Endothelial cell (in vitro differentiated cells): Measurements from ENCODE around the gene NEGR1. TPM values are rescaled to one million over a fixed set of nuclear protein-coding genes. Genes with fewer than 3 reads are reported as not detected.

Experiments used
- DNase-seq: peaks from one replicate; pipeline ENCODE4 v3.0.0; 2021; ENCODE audit warnings: low spot score
- H3K27ac Mint-ChIP-seq: one replicate; pipeline ENCODE4 v1.8.0; 2021; ENCODE audit warnings: mixed read lengths, inconsistent platforms; ENCODE audit not compliant: unreplicated experiment
- H3K27me3 Mint-ChIP-seq: one replicate; pipeline ENCODE4 v1.8.0; 2021; ENCODE audit warnings: mild to moderate bottlenecking, moderate library complexity, mixed read lengths, inconsistent platforms; ENCODE audit not compliant: unreplicated experiment
- H3K36me3 Mint-ChIP-seq: one replicate; pipeline ENCODE4 v1.8.0; 2021; ENCODE audit warnings: mild to moderate bottlenecking, low read depth, mixed read lengths, inconsistent platforms; ENCODE audit not compliant: unreplicated experiment
- H3K4me1 Mint-ChIP-seq: one replicate; pipeline ENCODE4 v1.8.0; 2021; ENCODE audit warnings: mild to moderate bottlenecking, mixed read lengths, inconsistent platforms; ENCODE audit not compliant: unreplicated experiment
- H3K4me3 Mint-ChIP-seq: one replicate; pipeline ENCODE4 v1.8.0; 2021; ENCODE audit warnings: mild to moderate bottlenecking, mixed read lengths, inconsistent platforms; ENCODE audit not compliant: unreplicated experiment
- H3K9me3 Mint-ChIP-seq: one replicate; pipeline ENCODE4 v1.8.0; 2021; ENCODE audit warnings: mixed read lengths, inconsistent platforms; ENCODE audit not compliant: unreplicated experiment
- total RNA-seq: library from RNA; stranded (reverse); fragmentation: NEBNext Ultra II Directional; extraction: Animal tissue kit (Norgen Biotek cat#: 25700); gene quantifications from one replicate; pipeline ENCODE4 v1.2.1, GENCODE V29; 2021; ENCODE audit not compliant: unreplicated experiment
- TF ChIP-seq, protein P1 (sequence below): fragments of 200-600 bp; sonication (generic); IDR thresholded peaks from one replicate; pipeline ENCODE4 v1.5.0; 2021; ENCODE audit warnings: antibody characterized with exemption; ENCODE audit not compliant: unreplicated experiment

Gene NEGR1
- total RNA-seq, 1 donor from 2014 or later, result 2.9 TPM

DNA sequence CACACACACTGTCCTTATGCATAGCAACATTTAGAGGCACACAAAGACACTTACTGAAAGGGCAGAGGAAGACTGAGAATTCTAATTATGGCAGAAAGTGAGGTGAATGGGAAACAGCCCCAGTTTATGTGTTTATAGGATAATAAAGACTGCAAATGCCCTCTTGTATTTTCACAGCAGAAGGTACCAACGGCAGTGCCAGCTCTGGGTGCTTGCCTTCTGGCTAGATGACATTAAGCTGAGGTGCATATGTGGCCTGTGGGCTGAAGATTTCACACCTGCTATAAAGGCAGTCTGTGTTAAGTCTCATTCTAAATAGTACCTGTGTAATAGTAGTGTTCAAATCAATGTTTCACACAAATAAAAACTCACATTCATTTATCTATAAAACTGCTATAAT is 854.3 kb downstream of the NEGR1 start:
- Mint-ChIP-seq H3K9me3 (no peaks in the 10 kb centered on the region), H3K27me3 (no peaks in the 10 kb centered on the region), H3K4me3 (no peak overlapping the region), H3K36me3 (no peaks in the 10 kb centered on the region), H3K27ac (no peak overlapping the region), H3K4me1 (no peaks in the 10 kb centered on the region)
- TF ChIP-seq, protein P1, sequence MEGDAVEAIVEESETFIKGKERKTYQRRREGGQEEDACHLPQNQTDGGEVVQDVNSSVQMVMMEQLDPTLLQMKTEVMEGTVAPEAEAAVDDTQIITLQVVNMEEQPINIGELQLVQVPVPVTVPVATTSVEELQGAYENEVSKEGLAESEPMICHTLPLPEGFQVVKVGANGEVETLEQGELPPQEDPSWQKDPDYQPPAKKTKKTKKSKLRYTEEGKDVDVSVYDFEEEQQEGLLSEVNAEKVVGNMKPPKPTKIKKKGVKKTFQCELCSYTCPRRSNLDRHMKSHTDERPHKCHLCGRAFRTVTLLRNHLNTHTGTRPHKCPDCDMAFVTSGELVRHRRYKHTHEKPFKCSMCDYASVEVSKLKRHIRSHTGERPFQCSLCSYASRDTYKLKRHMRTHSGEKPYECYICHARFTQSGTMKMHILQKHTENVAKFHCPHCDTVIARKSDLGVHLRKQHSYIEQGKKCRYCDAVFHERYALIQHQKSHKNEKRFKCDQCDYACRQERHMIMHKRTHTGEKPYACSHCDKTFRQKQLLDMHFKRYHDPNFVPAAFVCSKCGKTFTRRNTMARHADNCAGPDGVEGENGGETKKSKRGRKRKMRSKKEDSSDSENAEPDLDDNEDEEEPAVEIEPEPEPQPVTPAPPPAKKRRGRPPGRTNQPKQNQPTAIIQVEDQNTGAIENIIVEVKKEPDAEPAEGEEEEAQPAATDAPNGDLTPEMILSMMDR, result no peak
- DNase-seq, result no peak

DNA sequence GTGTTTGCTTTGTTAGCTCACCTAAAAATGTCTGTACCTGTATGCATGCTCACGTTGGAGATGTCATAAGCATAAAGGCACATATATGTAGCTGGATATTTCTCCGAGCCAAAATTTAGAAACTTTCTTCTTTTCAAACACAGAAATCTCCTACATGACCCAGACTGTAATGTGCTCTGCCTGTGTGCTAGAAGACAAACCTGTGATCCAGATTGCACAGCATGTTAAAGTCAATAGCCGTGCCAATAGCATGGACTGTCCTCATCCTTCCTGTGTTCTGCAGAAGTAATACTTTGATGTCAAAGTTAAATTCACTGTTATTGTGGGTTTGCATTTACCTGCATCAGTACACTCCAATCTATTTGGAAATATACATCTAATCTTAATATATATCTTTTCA is 855.3 kb downstream of the NEGR1 start:
- H3K9me3 Mint-ChIP-seq, result no peaks in the 10 kb centered on the region
- no peaks in the 10 kb centered on the region for H3K4me1 Mint-ChIP-seq
- H3K4me3 Mint-ChIP-seq, result no peak overlapping the region
- H3K36me3 Mint-ChIP-seq, result no peaks in the 10 kb centered on the region
- TF ChIP-seq, protein P1, result no peak
- no peak for DNase-seq
- no peaks in the 10 kb centered on the region for H3K27me3 Mint-ChIP-seq
- no peak overlapping the region for H3K27ac Mint-ChIP-seq

DNA sequence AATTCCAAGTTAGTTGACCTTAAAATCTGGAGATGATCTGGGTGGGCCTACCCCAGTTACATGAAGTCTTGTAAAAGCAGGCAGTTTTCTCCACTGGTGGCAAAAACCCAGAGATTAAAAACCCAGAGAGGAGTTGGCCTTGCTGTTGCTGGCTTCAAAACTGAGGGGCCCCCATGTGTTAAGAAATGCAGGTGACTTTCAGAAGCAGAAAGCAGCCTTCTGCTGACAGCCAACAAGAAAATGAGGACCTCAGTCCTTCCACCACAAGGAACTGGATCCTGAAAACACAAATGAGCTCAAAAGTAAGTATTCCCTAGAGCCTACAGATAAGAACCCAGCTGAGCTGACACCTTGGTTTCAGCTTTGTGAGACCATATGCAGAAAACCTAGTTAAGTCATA is 857.8 kb downstream of the NEGR1 start:
- Mint-ChIP-seq H3K27me3 (no peaks in the 10 kb centered on the region), H3K9me3 (no peaks in the 10 kb centered on the region), H3K36me3 (no peaks in the 10 kb centered on the region), H3K4me1 (no peaks in the 10 kb centered on the region), H3K4me3 (no peak overlapping the region), H3K27ac (no peak overlapping the region)
- TF ChIP-seq, protein P1, result no peak
- DNase-seq, result no peak

DNA sequence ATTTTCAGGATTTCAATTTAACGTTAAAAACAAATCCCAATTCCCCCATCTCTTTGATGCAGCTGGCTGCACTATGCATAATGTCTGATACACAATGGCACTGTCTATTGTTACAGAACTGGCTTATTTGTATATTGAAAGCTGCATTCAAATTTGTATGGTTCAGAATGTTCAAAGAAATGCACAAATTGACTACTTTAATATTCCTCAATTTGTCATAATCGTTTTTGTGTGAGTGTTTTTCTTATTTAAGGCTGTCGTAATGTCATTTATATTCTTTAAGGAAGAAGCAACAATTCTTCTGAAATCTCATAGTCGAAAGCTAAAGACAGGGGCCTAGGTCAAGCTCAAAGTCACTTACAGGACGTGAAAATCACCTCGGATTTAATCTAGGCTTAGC is 860.1 kb downstream of the NEGR1 start:
- no peaks in the 10 kb centered on the region for H3K27me3 Mint-ChIP-seq
- H3K4me1 Mint-ChIP-seq, result no peaks in the 10 kb centered on the region
- H3K27ac Mint-ChIP-seq, result no peak overlapping the region
- no peak for DNase-seq
- TF ChIP-seq, protein P1, result no peak
- H3K36me3 Mint-ChIP-seq, result no peaks in the 10 kb centered on the region
- H3K4me3 Mint-ChIP-seq, result no peak overlapping the region
- no peaks in the 10 kb centered on the region for H3K9me3 Mint-ChIP-seq

DNA sequence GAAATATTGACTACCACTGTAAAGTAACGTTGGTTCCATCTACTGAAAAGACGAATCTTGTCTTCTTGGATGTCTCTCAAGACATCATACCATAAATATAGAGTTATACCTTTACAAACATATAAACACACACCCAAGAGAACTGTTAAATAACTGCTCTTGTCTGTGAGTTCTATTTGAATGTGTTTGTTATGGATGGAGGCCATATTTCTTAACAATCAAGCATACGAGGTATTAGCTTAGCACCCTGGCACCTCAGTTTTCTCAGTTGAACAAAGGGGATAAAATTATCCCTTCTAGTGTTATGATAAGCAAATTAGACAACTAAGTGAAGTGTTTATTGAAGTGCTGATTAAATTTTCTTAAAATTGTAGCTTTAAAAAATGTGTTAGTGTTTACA is 864.9 kb downstream of the NEGR1 start:
- no peaks in the 10 kb centered on the region for H3K36me3 Mint-ChIP-seq
- H3K27me3 Mint-ChIP-seq, result no peaks in the 10 kb centered on the region
- H3K4me3 Mint-ChIP-seq, result no peak overlapping the region
- DNase-seq, result no peak
- no peaks in the 10 kb centered on the region for H3K9me3 Mint-ChIP-seq
- H3K4me1 Mint-ChIP-seq, result peaks cover 6% of the 10 kb centered on the region
- no peak overlapping the region for H3K27ac Mint-ChIP-seq
- TF ChIP-seq, protein P1, result no peak
